Endodermal cell (in vitro differentiated cells): ENCODE measurements around the gene C3orf49. TPM values are rescaled to one million over a fixed set of nuclear protein-coding genes. Genes with fewer than 3 reads are reported as not detected.
A peak's percentile ranks its signal among the peaks of the same experiment; 100 is the strongest.

ENCODE experiments used
- DNase-seq: peaks from one replicate; pipeline ENCODE4 v3.0.0-alpha.2; 2017
- H3K27ac ChIP-seq: 2 replicates; pipeline ENCODE4 v1.5.1; 2013; ENCODE audit warnings: mild to moderate bottlenecking, low read depth, low read length, moderate library complexity
- H3K27me3 ChIP-seq: 2 replicates; pipeline ENCODE4 v1.6.1; 2013; ENCODE audit warnings: mild to moderate bottlenecking, low read length, moderate library complexity; ENCODE audit not compliant: insufficient read depth, control insufficient read depth, poor library complexity, severe bottlenecking
- H3K36me3 ChIP-seq: 2 replicates; pipeline ENCODE4 v1.7.0; 2013; ENCODE audit warnings: mild to moderate bottlenecking, low read length, moderate library complexity; ENCODE audit not compliant: control insufficient read depth, insufficient read depth
- H3K4me1 ChIP-seq: one replicate; pipeline ENCODE4 v1.7.0; 2013; ENCODE audit warnings: low read length; ENCODE audit not compliant: control insufficient read depth, insufficient read depth
- H3K4me3 ChIP-seq: 2 replicates; pipeline ENCODE4 v1.5.1; 2013; ENCODE audit warnings: mild to moderate bottlenecking, low read length, moderate library complexity
- H3K9ac ChIP-seq: 2 replicates; pipeline ENCODE4 v1.6.1; 2013; ENCODE audit warnings: mild to moderate bottlenecking, low read length, moderate library complexity; ENCODE audit not compliant: poor library complexity, severe bottlenecking; ENCODE audit errors: extremely low read depth
- H3K9me3 ChIP-seq: 2 replicates; pipeline ENCODE4 v1.6.1; 2013; ENCODE audit warnings: mild to moderate bottlenecking, low read length, moderate library complexity; ENCODE audit not compliant: control insufficient read depth
- H3K27ac Mint-ChIP-seq: 2 replicates; pipeline ENCODE4 v1.8.0; 2020; ENCODE audit warnings: mixed read lengths
- H3K27me3 Mint-ChIP-seq: 2 replicates; pipeline ENCODE4 v1.8.0; 2021; ENCODE audit warnings: mild to moderate bottlenecking, mixed read lengths; ENCODE audit not compliant: insufficient read depth
- H3K36me3 Mint-ChIP-seq: 2 replicates; pipeline ENCODE4 v1.8.0; 2020; ENCODE audit warnings: low read depth, mixed read lengths
- H3K4me1 Mint-ChIP-seq: 2 replicates; pipeline ENCODE4 v1.8.0; 2020; ENCODE audit warnings: mixed read lengths
- H3K4me3 Mint-ChIP-seq: 2 replicates; pipeline ENCODE4 v1.8.0; 2020; ENCODE audit warnings: mild to moderate bottlenecking, moderate library complexity, mixed read lengths
- H3K9me3 Mint-ChIP-seq: 2 replicates; pipeline ENCODE4 v1.8.0; 2020; ENCODE audit warnings: mild to moderate bottlenecking, mixed read lengths
- CTCF ChIP-seq: fragments of 200-600 bp; sonication (generic); conservative IDR thresholded peaks from 2 replicates; pipeline ENCODE4 v1.5.0; 2021; ENCODE audit warnings: antibody characterized with exemption, mild to moderate bottlenecking
- WGBS, 2 experiments: methylation state at CpG; one replicate each; pipeline versions ENCODE4 v1.1.5 to v1.1.7; 2013; ENCODE audit warnings: missing lambda C conversion rate in 2 of 2, mixed read lengths in 1 of 2; ENCODE audit not compliant: insufficient coverage in 1 of 2, insufficient read length in 1 of 2; 5-methylcytosine and 5-hydroxymethylcytosine counted together
- total RNA-seq, 2 donors: library from RNA; stranded (reverse); fragmentation: NEBNext Ultra II Directional in 1 of 2; extraction: Animal tissue kit (Norgen Biotek cat#: 25700) in 1 of 2; gene quantifications; 2 replicates in 1 of 2; 3 replicates in 1 of 2; pipeline ENCODE4 v1.2.1, GENCODE V29; 2021

C3orf49 gene
- total RNA-seq, 2 donors from 2014 or later, result not detected

GRCh38 chr3:63872135-63872924 is 53.2 kb downstream of the C3orf49 start:
- H3K4me1 ChIP-seq, result peaks cover 26% of the 10 kb centered on the region
- Mint-ChIP-seq H3K36me3 (peaks cover 13% of the 10 kb centered on the region), H3K9me3 (no peaks in the 10 kb centered on the region), H3K4me3 (no peak overlapping the region), H3K27ac (peak overlapping the region; percentile 75), H3K4me1 (peaks cover 41% of the 10 kb centered on the region), H3K27me3 (no peaks in the 10 kb centered on the region)
- H3K36me3 ChIP-seq, result peaks cover under 1% of the 10 kb centered on the region
- TF ChIP-seq CTCF, result no peak
- H3K4me3 ChIP-seq, result peak overlapping the region; percentile 36
- no peaks in the 10 kb centered on the region for H3K9me3 ChIP-seq
- no peak overlapping the region for H3K9ac ChIP-seq
- no peaks in the 10 kb centered on the region for H3K27me3 ChIP-seq
- H3K27ac ChIP-seq, result no peak overlapping the region
- DNase-seq, result no peak
- WGBS, 2 experiments, result 84% methylated on average over 2 of the region's 2 CpGs; no CpG with 5 or more reads in 1 of the 2 experiments

- 91% methylated on average over 3 of the region's 3 CpGs; no CpG with 5 or more reads in 1 of the 2 experiments for WGBS, 2 experiments
- DNase-seq, result no peak
- H3K36me3 Mint-ChIP-seq, result peaks cover 11% of the 10 kb centered on the region
- H3K27me3 ChIP-seq, result no peaks in the 10 kb centered on the region
- H3K27ac ChIP-seq, result no peak overlapping the region
- H3K9me3 ChIP-seq, result no peaks in the 10 kb centered on the region
- H3K4me3 Mint-ChIP-seq, result no peak overlapping the region
- H3K27me3 Mint-ChIP-seq, result no peaks in the 10 kb centered on the region
- no peak overlapping the region for H3K4me3 ChIP-seq
- H3K36me3 ChIP-seq, result no peaks in the 10 kb centered on the region
- peaks cover 57% of the 10 kb centered on the region for H3K4me1 Mint-ChIP-seq
- no peak overlapping the region for H3K27ac Mint-ChIP-seq
- H3K9ac ChIP-seq, result no peak overlapping the region
- TF ChIP-seq CTCF, result no peak
- H3K9me3 Mint-ChIP-seq, result no peaks in the 10 kb centered on the region
- peaks cover 36% of the 10 kb centered on the region for H3K4me1 ChIP-seq
Observed at GRCh38 chr3:63874769-63875168, 55.7 kb downstream of the C3orf49 start.

GRCh38 chr3:63875510-63875909 is 56.4 kb downstream of the C3orf49 start:
- H3K36me3 Mint-ChIP-seq, result peaks cover 11% of the 10 kb centered on the region
- no peak for TF ChIP-seq CTCF
- no peak for DNase-seq
- no peaks in the 10 kb centered on the region for H3K27me3 ChIP-seq
- no peak overlapping the region for H3K4me3 ChIP-seq
- no peak overlapping the region for H3K27ac ChIP-seq
- peaks cover 36% of the 10 kb centered on the region for H3K4me1 ChIP-seq
- H3K4me1 Mint-ChIP-seq, result peaks cover 57% of the 10 kb centered on the region
- no peak overlapping the region for H3K27ac Mint-ChIP-seq
- no peaks in the 10 kb centered on the region for H3K9me3 Mint-ChIP-seq
- H3K9me3 ChIP-seq, result no peaks in the 10 kb centered on the region
- H3K4me3 Mint-ChIP-seq, result no peak overlapping the region
- no peaks in the 10 kb centered on the region for H3K36me3 ChIP-seq
- H3K27me3 Mint-ChIP-seq, result no peaks in the 10 kb centered on the region
- no peak overlapping the region for H3K9ac ChIP-seq
- 90 to 100% methylated on average over 2 of the region's 2 CpGs for WGBS, 2 experiments
